HepG2 (cell line): ENCODE measurements around the gene NPBWR2. TPM values are rescaled to one million over a fixed set of nuclear protein-coding genes. Genes with fewer than 3 reads are reported as not detected.

Source experiments
- ATAC-seq: fragments of 200-7000 bp; cut with Tn5 transposase; 3 replicates; pipeline ENCODE4 v1.9.1; 2020; ENCODE audit warnings: mild to moderate bottlenecking, moderate library complexity
- BruUV-seq: library from RNA; stranded (reverse); fragments of 400-500 nt; replicated peaks from 2 replicates; lab custom pipeline; 2021; lab: Mats Ljungman, UMichigan
- CTCF ChIA-PET: fragments of 300-600 bp; formaldehyde crosslinking; extraction: SDS; loops from one replicate; lab custom pipeline; 2021; ENCODE audit warnings: low total read pairs, inconsistent platforms, low intra/inter-chr PET ratio; lab: Yijun Ruan, JAX
- POLR2A ChIA-PET: fragments of 350-600 bp; sonication (Branson Sonifier 250); formaldehyde crosslinking; loops from one replicate; lab custom pipeline; 2020; ENCODE audit warnings: antibody characterized with exemption, inconsistent platforms; lab: Yijun Ruan, JAX
- DNase-seq: peaks from one replicate; pipeline ENCODE4 v3.0.0-alpha.2; 2015; ENCODE audit warnings: low spot score
- FAIRE-seq: peaks from 3 replicates; lab custom pipeline; 2011; peaks lifted over from hg19 to GRCh38; lab: Jason Lieb, UNC
- H2AFZ ChIP-seq: one replicate; pipeline ENCODE4 v1.6.1; 2011; ENCODE audit warnings: low read length, inconsistent platforms
- H3K27ac ChIP-seq: fragments of 300-600 bp; 3 replicates; pipeline ENCODE4 v1.8.0; 2011; ENCODE audit warnings: mixed run types, mild to moderate bottlenecking, mixed read lengths, low read length, inconsistent platforms; ENCODE audit not compliant: insufficient read depth; ENCODE audit errors: extremely low read length
- H3K27me3 ChIP-seq, 2 experiments: fragments of 200-600 bp in 1 of 2; 2 replicates in 1 of 2; 3 replicates in 1 of 2; pipeline versions ENCODE4 v1.6.0 to v1.8.0; 2011; ENCODE audit warnings: low read length in 2 of 2, mild to moderate bottlenecking in 2 of 2, moderate library complexity in 2 of 2, inconsistent platforms in 1 of 2; ENCODE audit not compliant: insufficient read depth in 2 of 2, control insufficient read depth in 1 of 2
- H3K36me3 ChIP-seq, 2 experiments: fragments of 200-600 bp in 1 of 2; replicated peaks in 1 of 2; 2 replicates in 1 of 2; 3 replicates in 1 of 2; pipeline versions ENCODE4 v1.5.1 to v1.8.0; 2011; ENCODE audit warnings: low read length in 2 of 2, inconsistent platforms in 1 of 2; ENCODE audit not compliant: insufficient read depth in 2 of 2, control insufficient read depth in 1 of 2
- H3K4me1 ChIP-seq: 2 replicates; pipeline ENCODE4 v1.5.1; 2012; ENCODE audit warnings: low read length, inconsistent platforms; ENCODE audit not compliant: insufficient read depth
- H3K4me2 ChIP-seq: 2 replicates; pipeline ENCODE4 v1.6.0; 2011; ENCODE audit warnings: low read depth, low read length, inconsistent platforms
- H3K4me3 ChIP-seq, 3 experiments: fragments of 200-600 bp in 1 of 3; sonication (generic), shearing (Covaris generic) in 1 of 3; replicated peaks in 1 of 3; 2 replicates each; pipeline ENCODE4 v1.5.1; 2011 to 2016; ENCODE audit warnings: low read length in 3 of 3, inconsistent platforms in 2 of 3, low read depth in 2 of 3, mild to moderate bottlenecking in 2 of 3, control low read depth in 1 of 3, mixed read lengths in 1 of 3; ENCODE audit not compliant: insufficient read depth in 1 of 3
- H3K79me2 ChIP-seq: one replicate; pipeline ENCODE4 v1.6.1; 2011; ENCODE audit warnings: low read length, inconsistent platforms; ENCODE audit not compliant: insufficient read depth
- H3K9ac ChIP-seq: 2 replicates; pipeline ENCODE4 v1.6.0; 2011; ENCODE audit warnings: mild to moderate bottlenecking, low read depth, low read length, inconsistent platforms; ENCODE audit not compliant: insufficient read depth
- H3K9me3 ChIP-seq: 2 replicates; pipeline ENCODE4 v1.5.1; 2012; ENCODE audit warnings: mild to moderate bottlenecking, low read length
- H4K20me1 ChIP-seq: 2 replicates; pipeline ENCODE4 v1.6.0; 2011; ENCODE audit warnings: inconsistent platforms, mild to moderate bottlenecking, low read length, moderate library complexity; ENCODE audit not compliant: insufficient read depth
- HNRNPUL1 ChIP-seq: fragments of 200-400 bp; formaldehyde crosslinking; IDR thresholded peaks from 2 replicates; pipeline ENCODE4 v1.6.1; 2017; ENCODE audit warnings: low read depth, mild to moderate bottlenecking, low read length, moderate library complexity
- JARID2 ChIP-seq: sonication (generic); formaldehyde crosslinking; IDR thresholded peaks from 2 replicates; pipeline ENCODE4 v1.8.1; 2023; ENCODE audit warnings: missing genetic modification reagents, inconsistent platforms; ENCODE audit not compliant: insufficient replicate concordance
- SRSF1 ChIP-seq: fragments of 200-400 bp; formaldehyde crosslinking; optimal IDR thresholded peaks from 2 replicates; pipeline ENCODE3; 2017; ENCODE audit warnings: mild to moderate bottlenecking, low read depth, low read length, moderate library complexity
- TERF1 ChIP-seq: sonication (generic); formaldehyde crosslinking; IDR thresholded peaks from 2 replicates; pipeline ENCODE4 v1.8.0; 2022; ENCODE audit warnings: mild to moderate bottlenecking, missing genetic modification reagents, moderate library complexity
- ZFYVE20 ChIP-seq: sonication (generic); formaldehyde crosslinking; IDR thresholded peaks from 2 replicates; pipeline ENCODE4 v1.8.0; 2023; ENCODE audit warnings: low read depth, mild to moderate bottlenecking, moderate library complexity, missing genetic modification reagents, borderline replicate concordance
- ZNF777 ChIP-seq: sonication (generic); formaldehyde crosslinking; IDR thresholded peaks from 2 replicates; pipeline ENCODE4 v1.4.0; 2020; ENCODE audit warnings: missing genetic modification reagents
- WGBS: methylation state at CpG from one replicate; pipeline ENCODE4 v1.1.6; 2017; ENCODE audit warnings: low lambda C conversion rate; 5-methylcytosine and 5-hydroxymethylcytosine counted together
- in situ Hi-C: cut with HindIII; loops from 2 replicates; pipeline ENCODE4 v1.10.0; 2017; ENCODE audit warnings: low pct_unique_long_range_greater_than_20kb; ENCODE audit not compliant: extremely low pct_ligation_motif_present
- intact Hi-C: fragments of 100-400 bp; cut with micrococcal nuclease; formaldehyde crosslinking; loops from one replicate; pipeline ENCODE4 v1.10.0; 2022; ENCODE audit not compliant: unreplicated experiment
- polyA plus RNA-seq, 8 experiments: library from polyadenylated mRNA; depleted of rRNA in 3 of 8; stranded (reverse) in 7 of 8; unstranded in 1 of 8; fragments of >200 nt; fragmentation: Illumina TruSeq in 4 of 8; extraction: Trizol in 4 of 8; gene quantifications; 2 replicates each; pipeline versions ENCODE4 v1.2.1 to v1.2.3, GENCODE V29; 2011 to 2016; ENCODE audit warnings: low read depth in 4 of 8, missing spikeins in 1 of 8, mixed read lengths in 1 of 8; ENCODE audit not compliant: insufficient read depth in 1 of 8
- total RNA-seq, 5 experiments: library from RNA; depleted of rRNA; stranded (reverse); fragments of >200 nt; fragmentation: Illumina TruSeq; extraction: Trizol; gene quantifications; 2 replicates each; pipeline ENCODE4 v1.2.3, GENCODE V29; 2016; ENCODE audit warnings: low read depth in 1 of 5

NPBWR2 gene
- total and polyA plus RNA-seq, 2 of the 13 experiments (the other 11 are each of a cell fraction or from before 2014, with no cell fraction given) = not detected

- Histone ChIP-seq H2AFZ (no peak overlapping the region), H4K20me1 (no peaks in the 10 kb centered on the region), H3K27ac (no peak overlapping the region), H3K79me2 (no peaks in the 10 kb centered on the region), H3K9ac (no peak overlapping the region), H3K4me1 (peaks cover 11% of the 10 kb centered on the region), H3K36me3 (no peaks in the 10 kb centered on the region), H3K4me3 (no peak overlapping the region), H3K27me3 (peaks cover 4 to 25% of the 10 kb centered on the region in 2 experiments), H3K4me2 (no peak overlapping the region), H3K9me3 (no peaks in the 10 kb centered on the region)
- CTCF ChIA-PET = interaction anchor here (1.1 kb wide), 1 partner anchor 212 kb away, joined by 3 read pairs; no protein-coding TSS in a partner anchor
- WGBS = 38% methylated on average over 12 of the region's 12 CpGs
- no TSS peak for BruUV-seq
- in situ Hi-C loops = no loop called here
- POLR2A ChIA-PET = interaction anchor here (1.4 kb wide), 1 partner anchor 134 kb away, joined by 3 read pairs; the partner anchor contains the start of gene PCMTD2
- intact Hi-C loops = loop anchor here (2.0 kb wide), 2 partner anchors 19 to 141 kb away; partner anchors contain the start of gene PRPF6
- DNase-seq = no peak
- no peak for TF ChIP-seq JARID2 (CRISPR knock-in tag)
- no peak for TF ChIP-seq SRSF1
- no peak for TF ChIP-seq ZNF777 (CRISPR knock-in tag)
- no peak for TF ChIP-seq ZFYVE20 (CRISPR knock-in tag)
- TF ChIP-seq TERF1 (CRISPR knock-in tag) = no peak
- no peak for TF ChIP-seq HNRNPUL1
- FAIRE-seq = no peak
- no peak for ATAC-seq
These were observed 14.2 kb upstream of the NPBWR2 start for GRCh38 chr20:64121586-64121985.
